HEK293T (cell line): ENCODE data around the gene APOO.

Experiments
- ELF4 ChIP-seq: fragments of 450-650 bp; IDR thresholded peaks from 2 replicates; pipeline ENCODE4 v1.6.1; 2017; ENCODE audit warnings: antibody characterized with exemption
- FOXK2 ChIP-seq: fragments of 450-650 bp; IDR thresholded peaks from 2 replicates; pipeline ENCODE4 v1.6.1; 2016; ENCODE audit warnings: mild to moderate bottlenecking
- FOXM1 ChIP-seq: fragments of 450-650 bp; IDR thresholded peaks from 2 replicates; pipeline ENCODE4 v1.6.1; 2017; ENCODE audit warnings: mild to moderate bottlenecking, borderline replicate concordance
- HDGF ChIP-seq: fragments of 450-650 bp; IDR thresholded peaks from 2 replicates; pipeline ENCODE4 v1.6.1; 2017; ENCODE audit warnings: antibody characterized with exemption, borderline replicate concordance
- L3MBTL2 ChIP-seq: fragments of 450-650 bp; conservative IDR thresholded peaks from 2 replicates; pipeline ENCODE4 v1.6.1; 2016; ENCODE audit warnings: mild to moderate bottlenecking
- NFRKB ChIP-seq: fragments of 450-650 bp; IDR thresholded peaks from 2 replicates; pipeline ENCODE4 v1.6.1; 2016; ENCODE audit warnings: mild to moderate bottlenecking, moderate library complexity
- SP1 ChIP-seq: fragments of 450-650 bp; IDR thresholded peaks from 2 replicates; pipeline ENCODE4 v1.6.1; 2017
- TARDBP ChIP-seq: fragments of 450-650 bp; IDR thresholded peaks from 2 replicates; pipeline ENCODE4 v1.6.1; 2016

GRCh38 chrX:23854945-23855344 is 52.8 kb downstream of the APOO start:
- TF ChIP-seq SP1 (no peak), TARDBP (no peak), HDGF (no peak), NFRKB (no peak), FOXM1 (no peak), FOXK2 (no peak), L3MBTL2 (no peak), ELF4 (no peak)
